HEK293 (cell line): Measurements from ENCODE around the gene MACROH2A2.

Experiments used
- CTCF ChIA-PET: fragments of 350-600 bp; formaldehyde crosslinking; extraction: SDS; loops from one replicate; lab custom pipeline; 2021; ENCODE audit warnings: antibody characterized with exemption; lab: Yijun Ruan, JAX
- POLR2A ChIA-PET: fragments of 300-600 bp; formaldehyde crosslinking; extraction: SDS; loops from one replicate; lab custom pipeline; 2020; ENCODE audit warnings: antibody characterized with exemption, inconsistent platforms; lab: Yijun Ruan, JAX
- H3K27ac ChIP-seq: fragments of 200-500 bp; sonication (Bioruptor generic); 2 replicates; pipeline ENCODE4 v1.5.1; 2014; ENCODE audit warnings: low read depth, low read length, control low read depth, inconsistent platforms; ENCODE audit errors: extremely low read depth
- H3K36me3 ChIP-seq, 2 experiments: fragments of 200-500 bp in 1 of 2; sonication (Bioruptor generic) in 1 of 2; 1 replicate in 1 of 2; 2 replicates in 1 of 2; pipeline ENCODE4 v1.5.1; 2014 to 2017; ENCODE audit warnings: inconsistent platforms in 2 of 2, low read length in 2 of 2; ENCODE audit not compliant: control insufficient read depth in 2 of 2, insufficient read depth in 1 of 2
- H3K4me1 ChIP-seq: fragments of 200-500 bp; sonication (Bioruptor generic); 2 replicates; pipeline ENCODE4 v1.5.1; 2014; ENCODE audit warnings: mild to moderate bottlenecking, low read length, inconsistent platforms; ENCODE audit not compliant: control insufficient read depth, insufficient read depth
- H3K4me3 ChIP-seq: 2 replicates; pipeline ENCODE4 v1.5.1; 2011; ENCODE audit warnings: low read depth, mild to moderate bottlenecking, control low read depth, low read length, moderate library complexity
- H3K9me3 ChIP-seq: fragments of 200-500 bp; sonication (Bioruptor generic); 2 replicates; pipeline ENCODE4 v1.5.1; 2014; ENCODE audit warnings: low read depth, low read length, inconsistent platforms; ENCODE audit not compliant: control insufficient read depth, insufficient read depth
- BCL11B ChIP-seq: fragments of 450-650 bp; formaldehyde crosslinking; IDR thresholded peaks from 2 replicates; pipeline ENCODE4 v1.5.1; 2016; ENCODE audit warnings: low read depth, missing biosample characterization, missing genetic modification characterization
- GLIS2 ChIP-seq: fragments of 450-650 bp; formaldehyde crosslinking; IDR thresholded peaks from 2 replicates; pipeline ENCODE4 v1.5.1; 2016; ENCODE audit warnings: missing biosample characterization, missing genetic modification characterization
- HOXC10 ChIP-seq: sonication (generic); formaldehyde crosslinking; IDR thresholded peaks from 2 replicates; pipeline ENCODE4 v1.8.1; 2023; ENCODE audit warnings: mild to moderate bottlenecking, missing genetic modification reagents
- YY2 ChIP-seq: fragments of 450-650 bp; formaldehyde crosslinking; IDR thresholded peaks from 2 replicates; pipeline ENCODE4 v1.5.1; 2016; ENCODE audit warnings: missing biosample characterization, missing genetic modification characterization
- ZBTB1 ChIP-seq: fragments of 450-650 bp; formaldehyde crosslinking; IDR thresholded peaks from 2 replicates; pipeline ENCODE4 v1.5.1; 2016; ENCODE audit warnings: missing biosample characterization, missing genetic modification characterization
- ZBTB21 ChIP-seq: fragments of 450-650 bp; formaldehyde crosslinking; IDR thresholded peaks from 2 replicates; pipeline ENCODE4 v1.5.1; 2017; ENCODE audit warnings: missing biosample characterization, missing genetic modification characterization
- ZFHX2 ChIP-seq: fragments of 450-650 bp; formaldehyde crosslinking; conservative IDR thresholded peaks from 2 replicates; pipeline ENCODE4 v1.5.1; 2016; ENCODE audit warnings: missing biosample characterization, missing genetic modification characterization
- ZNF121 ChIP-seq: fragments of 450-650 bp; formaldehyde crosslinking; IDR thresholded peaks from 2 replicates; pipeline ENCODE4 v1.5.1; 2016; ENCODE audit warnings: missing biosample characterization, missing genetic modification characterization
- ZNF174 ChIP-seq: fragments of 450-650 bp; formaldehyde crosslinking; IDR thresholded peaks from 2 replicates; pipeline ENCODE4 v1.5.0; 2017; ENCODE audit warnings: missing biosample characterization, mild to moderate bottlenecking, missing genetic modification characterization
- ZNF211 ChIP-seq: fragments of 450-650 bp; formaldehyde crosslinking; IDR thresholded peaks from 2 replicates; pipeline ENCODE4 v1.5.1; 2016; ENCODE audit warnings: low read depth, missing biosample characterization, missing genetic modification characterization
- ZNF324 ChIP-seq: fragments of 450-650 bp; formaldehyde crosslinking; IDR thresholded peaks from 2 replicates; pipeline ENCODE4 v1.5.1; 2016; ENCODE audit warnings: missing biosample characterization, missing genetic modification characterization
- ZNF48 ChIP-seq: fragments of 450-650 bp; formaldehyde crosslinking; IDR thresholded peaks from 2 replicates; pipeline ENCODE4 v1.5.1; 2016; ENCODE audit warnings: missing biosample characterization, missing genetic modification characterization
- ZNF514 ChIP-seq: fragments of 450-650 bp; formaldehyde crosslinking; IDR thresholded peaks from 2 replicates; pipeline ENCODE4 v1.5.1; 2016; ENCODE audit warnings: missing biosample characterization, missing genetic modification characterization
- ZNF529 ChIP-seq: fragments of 450-650 bp; formaldehyde crosslinking; IDR thresholded peaks from 2 replicates; pipeline ENCODE4 v1.5.1; 2017; ENCODE audit warnings: missing genetic modification characterization, missing biosample characterization; ENCODE audit not compliant: insufficient replicate concordance
- ZNF530 ChIP-seq: fragments of 450-650 bp; formaldehyde crosslinking; IDR thresholded peaks from 2 replicates; pipeline ENCODE4 v1.5.1; 2016; ENCODE audit warnings: low read depth, missing biosample characterization, missing genetic modification characterization
- ZNF555 ChIP-seq: fragments of 450-650 bp; formaldehyde crosslinking; conservative IDR thresholded peaks from 2 replicates; pipeline ENCODE4 v1.5.1; 2017; ENCODE audit warnings: missing biosample characterization, mild to moderate bottlenecking, missing genetic modification characterization, inconsistent platforms
- ZNF596 ChIP-seq: fragments of 450-650 bp; IDR thresholded peaks from 2 replicates; pipeline ENCODE4 v1.5.0; 2018; ENCODE audit warnings: missing biosample characterization, mild to moderate bottlenecking, missing genetic modification characterization, moderate library complexity
- ZNF610 ChIP-seq: fragments of 450-650 bp; formaldehyde crosslinking; IDR thresholded peaks from 2 replicates; pipeline ENCODE4 v1.5.1; 2016; ENCODE audit warnings: missing biosample characterization, missing genetic modification characterization, borderline replicate concordance
- ZNF658 ChIP-seq: fragments of 450-650 bp; formaldehyde crosslinking; IDR thresholded peaks from 2 replicates; pipeline ENCODE4; 2016; ENCODE audit warnings: missing biosample characterization, missing genetic modification characterization
- ZNF747 ChIP-seq: fragments of 450-650 bp; formaldehyde crosslinking; IDR thresholded peaks from 2 replicates; pipeline ENCODE4 v1.5.1; 2016; ENCODE audit warnings: missing biosample characterization, missing genetic modification characterization
- ZNF791 ChIP-seq: fragments of 450-650 bp; formaldehyde crosslinking; IDR thresholded peaks from 2 replicates; pipeline ENCODE4 v1.5.1; 2016; ENCODE audit warnings: missing biosample characterization, missing genetic modification characterization
- ZNF837 ChIP-seq: fragments of 450-650 bp; formaldehyde crosslinking; IDR thresholded peaks from 2 replicates; pipeline ENCODE4 v1.5.1; 2016; ENCODE audit warnings: missing biosample characterization, missing genetic modification characterization
- ZSCAN30 ChIP-seq: fragments of 450-650 bp; IDR thresholded peaks from 2 replicates; pipeline ENCODE4 v1.5.1; 2018; ENCODE audit warnings: missing biosample characterization, mild to moderate bottlenecking, missing genetic modification characterization, moderate library complexity
- TF ChIP-seq, protein P1 (sequence below): fragments of 450-650 bp; formaldehyde crosslinking; IDR thresholded peaks from 2 replicates; pipeline ENCODE4 v1.5.1; 2016; ENCODE audit warnings: missing biosample characterization, missing genetic modification characterization
- TF ChIP-seq, protein P2 (sequence below): fragments of 450-650 bp; formaldehyde crosslinking; IDR thresholded peaks from 2 replicates; pipeline ENCODE4 v1.5.1; 2016; ENCODE audit warnings: missing biosample characterization, missing genetic modification characterization, borderline replicate concordance
- TF ChIP-seq, protein P3 (sequence below): fragments of 450-650 bp; formaldehyde crosslinking; IDR thresholded peaks from 2 replicates; pipeline ENCODE4 v1.5.1; 2016; ENCODE audit warnings: missing biosample characterization, missing genetic modification characterization

Gene MACROH2A2

DNA sequence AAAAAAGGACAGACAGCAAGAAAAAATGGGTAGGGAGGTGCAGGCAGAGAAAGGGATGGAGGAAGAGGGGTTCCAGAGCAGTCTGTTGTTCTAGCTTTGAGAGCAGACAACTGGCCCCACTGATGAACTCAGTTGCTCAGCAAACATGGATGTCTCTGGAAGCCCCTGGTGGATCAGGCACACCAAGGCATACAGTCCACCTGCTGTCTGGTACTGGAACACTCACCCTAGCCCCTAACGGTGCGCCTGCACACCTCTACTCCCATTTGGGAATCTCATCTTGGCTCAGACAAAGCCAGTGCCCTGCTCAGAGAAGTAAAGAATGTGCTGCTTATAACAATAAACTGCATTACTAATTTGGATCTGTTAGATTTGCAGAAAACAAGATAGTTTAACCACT, 7.7 kb downstream of the MACROH2A2 start:
- H3K36me3 ChIP-seq = no peaks in the 10 kb centered on the region
- H3K4me1 ChIP-seq = no peaks in the 10 kb centered on the region
- H3K9me3 ChIP-seq = no peaks in the 10 kb centered on the region
- TF ChIP-seq ZNF596 = no peak
- no peak for TF ChIP-seq HOXC10 (CRISPR knock-in tag)
- TF ChIP-seq, protein P1, sequence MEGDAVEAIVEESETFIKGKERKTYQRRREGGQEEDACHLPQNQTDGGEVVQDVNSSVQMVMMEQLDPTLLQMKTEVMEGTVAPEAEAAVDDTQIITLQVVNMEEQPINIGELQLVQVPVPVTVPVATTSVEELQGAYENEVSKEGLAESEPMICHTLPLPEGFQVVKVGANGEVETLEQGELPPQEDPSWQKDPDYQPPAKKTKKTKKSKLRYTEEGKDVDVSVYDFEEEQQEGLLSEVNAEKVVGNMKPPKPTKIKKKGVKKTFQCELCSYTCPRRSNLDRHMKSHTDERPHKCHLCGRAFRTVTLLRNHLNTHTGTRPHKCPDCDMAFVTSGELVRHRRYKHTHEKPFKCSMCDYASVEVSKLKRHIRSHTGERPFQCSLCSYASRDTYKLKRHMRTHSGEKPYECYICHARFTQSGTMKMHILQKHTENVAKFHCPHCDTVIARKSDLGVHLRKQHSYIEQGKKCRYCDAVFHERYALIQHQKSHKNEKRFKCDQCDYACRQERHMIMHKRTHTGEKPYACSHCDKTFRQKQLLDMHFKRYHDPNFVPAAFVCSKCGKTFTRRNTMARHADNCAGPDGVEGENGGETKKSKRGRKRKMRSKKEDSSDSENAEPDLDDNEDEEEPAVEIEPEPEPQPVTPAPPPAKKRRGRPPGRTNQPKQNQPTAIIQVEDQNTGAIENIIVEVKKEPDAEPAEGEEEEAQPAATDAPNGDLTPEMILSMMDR (tag by site-specific recombination) = peak; percentile 26; the same call in 1 of the 2 replicates
- TF ChIP-seq ZNF555 (tag by site-specific recombination) = no peak
- H3K27ac ChIP-seq = no peak overlapping the region
- ChIA-PET POLR2A (no interaction called here), CTCF (interaction anchor here (0.6 to 1.1 kb wide), 2 partner anchors 57 to 83 kb away, joined by 4 to 6 read pairs; no protein-coding TSS in a partner anchor)
- H3K4me3 ChIP-seq = no peak overlapping the region

DNA sequence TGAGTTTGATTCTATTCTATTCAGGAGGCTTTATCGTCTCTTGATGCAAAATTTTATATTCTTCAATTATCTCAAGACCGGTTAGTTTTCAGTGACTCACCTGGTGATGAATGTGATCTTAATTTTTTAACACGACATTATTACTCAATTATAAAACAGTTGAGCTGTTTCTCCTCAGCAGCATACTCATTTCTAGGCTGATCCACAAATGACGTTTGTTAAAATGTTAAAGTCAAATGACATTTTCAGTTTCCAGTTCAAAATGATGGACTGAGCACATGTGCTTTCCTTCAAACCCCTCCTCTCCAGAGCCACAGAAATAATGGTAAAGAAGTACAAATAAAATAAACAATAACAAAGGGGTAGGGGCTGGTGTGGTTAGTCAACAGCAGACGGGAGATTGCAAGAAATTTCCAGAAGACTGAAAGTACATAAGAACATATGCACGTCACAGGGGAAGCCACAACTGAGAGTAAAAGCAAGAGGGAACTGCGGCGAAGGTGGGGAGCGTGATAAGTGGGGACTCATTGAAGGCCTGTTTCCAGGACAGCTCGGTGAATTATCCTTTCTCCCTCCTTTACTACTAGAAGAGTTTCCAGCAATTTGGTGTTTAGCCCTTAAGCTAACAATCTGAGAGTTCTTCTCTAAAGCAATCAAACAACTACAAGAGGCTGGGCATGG, 10.9 kb downstream of the MACROH2A2 start:
- ChIA-PET CTCF (no interaction called here), POLR2A (no interaction called here)
- no peak for TF ChIP-seq ZNF610
- TF ChIP-seq ZSCAN30 (tag by site-specific recombination) = no peak
- no peak for TF ChIP-seq ZNF747 (tag by site-specific recombination)
- TF ChIP-seq ZFHX2 (tag by site-specific recombination) = no peak
- no peak for TF ChIP-seq ZNF121 (tag by site-specific recombination)
- TF ChIP-seq ZBTB21 = no peak
- no peak for TF ChIP-seq GLIS2 (tag by site-specific recombination)
- no peak for TF ChIP-seq ZNF658 (tag by site-specific recombination)
- Histone ChIP-seq H3K4me1 (no peaks in the 10 kb centered on the region), H3K9me3 (no peaks in the 10 kb centered on the region), H3K27ac (no peak overlapping the region), H3K4me3 (no peak overlapping the region), H3K36me3 (no peaks in the 10 kb centered on the region)

DNA sequence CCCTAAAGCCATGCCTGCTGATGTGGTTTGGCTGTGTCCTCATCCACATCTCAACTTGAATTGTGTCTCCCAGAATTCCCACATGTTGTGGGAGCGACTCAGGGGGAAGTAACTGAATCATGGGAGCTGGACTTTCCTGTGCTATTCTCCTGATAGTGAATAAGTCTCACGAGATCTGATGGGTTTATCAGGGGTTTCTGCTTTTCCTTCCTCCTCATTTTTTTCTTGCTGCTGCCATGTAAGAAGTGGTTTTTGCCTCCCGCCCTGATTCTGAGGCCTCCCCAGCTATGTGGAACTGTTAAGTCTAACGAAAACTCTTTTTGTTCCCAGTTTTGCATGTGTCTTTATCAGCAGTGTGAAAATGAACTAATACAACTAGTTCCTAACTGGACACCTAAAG, 11.8 kb downstream of the MACROH2A2 start:
- no peak for TF ChIP-seq ZNF48 (tag by site-specific recombination)
- no peak for TF ChIP-seq ZNF174
- TF ChIP-seq, protein P2, sequence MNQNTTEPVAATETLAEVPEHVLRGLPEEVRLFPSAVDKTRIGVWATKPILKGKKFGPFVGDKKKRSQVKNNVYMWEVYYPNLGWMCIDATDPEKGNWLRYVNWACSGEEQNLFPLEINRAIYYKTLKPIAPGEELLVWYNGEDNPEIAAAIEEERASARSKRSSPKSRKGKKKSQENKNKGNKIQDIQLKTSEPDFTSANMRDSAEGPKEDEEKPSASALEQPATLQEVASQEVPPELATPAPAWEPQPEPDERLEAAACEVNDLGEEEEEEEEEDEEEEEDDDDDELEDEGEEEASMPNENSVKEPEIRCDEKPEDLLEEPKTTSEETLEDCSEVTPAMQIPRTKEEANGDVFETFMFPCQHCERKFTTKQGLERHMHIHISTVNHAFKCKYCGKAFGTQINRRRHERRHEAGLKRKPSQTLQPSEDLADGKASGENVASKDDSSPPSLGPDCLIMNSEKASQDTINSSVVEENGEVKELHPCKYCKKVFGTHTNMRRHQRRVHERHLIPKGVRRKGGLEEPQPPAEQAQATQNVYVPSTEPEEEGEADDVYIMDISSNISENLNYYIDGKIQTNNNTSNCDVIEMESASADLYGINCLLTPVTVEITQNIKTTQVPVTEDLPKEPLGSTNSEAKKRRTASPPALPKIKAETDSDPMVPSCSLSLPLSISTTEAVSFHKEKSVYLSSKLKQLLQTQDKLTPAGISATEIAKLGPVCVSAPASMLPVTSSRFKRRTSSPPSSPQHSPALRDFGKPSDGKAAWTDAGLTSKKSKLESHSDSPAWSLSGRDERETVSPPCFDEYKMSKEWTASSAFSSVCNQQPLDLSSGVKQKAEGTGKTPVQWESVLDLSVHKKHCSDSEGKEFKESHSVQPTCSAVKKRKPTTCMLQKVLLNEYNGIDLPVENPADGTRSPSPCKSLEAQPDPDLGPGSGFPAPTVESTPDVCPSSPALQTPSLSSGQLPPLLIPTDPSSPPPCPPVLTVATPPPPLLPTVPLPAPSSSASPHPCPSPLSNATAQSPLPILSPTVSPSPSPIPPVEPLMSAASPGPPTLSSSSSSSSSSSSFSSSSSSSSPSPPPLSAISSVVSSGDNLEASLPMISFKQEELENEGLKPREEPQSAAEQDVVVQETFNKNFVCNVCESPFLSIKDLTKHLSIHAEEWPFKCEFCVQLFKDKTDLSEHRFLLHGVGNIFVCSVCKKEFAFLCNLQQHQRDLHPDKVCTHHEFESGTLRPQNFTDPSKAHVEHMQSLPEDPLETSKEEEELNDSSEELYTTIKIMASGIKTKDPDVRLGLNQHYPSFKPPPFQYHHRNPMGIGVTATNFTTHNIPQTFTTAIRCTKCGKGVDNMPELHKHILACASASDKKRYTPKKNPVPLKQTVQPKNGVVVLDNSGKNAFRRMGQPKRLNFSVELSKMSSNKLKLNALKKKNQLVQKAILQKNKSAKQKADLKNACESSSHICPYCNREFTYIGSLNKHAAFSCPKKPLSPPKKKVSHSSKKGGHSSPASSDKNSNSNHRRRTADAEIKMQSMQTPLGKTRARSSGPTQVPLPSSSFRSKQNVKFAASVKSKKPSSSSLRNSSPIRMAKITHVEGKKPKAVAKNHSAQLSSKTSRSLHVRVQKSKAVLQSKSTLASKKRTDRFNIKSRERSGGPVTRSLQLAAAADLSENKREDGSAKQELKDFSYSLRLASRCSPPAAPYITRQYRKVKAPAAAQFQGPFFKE (tag by site-specific recombination) = no peak
- TF ChIP-seq ZNF514 (tag by site-specific recombination) = no peak
- TF ChIP-seq ZNF529 (tag by site-specific recombination) = no peak
- TF ChIP-seq BCL11B (tag by site-specific recombination) = no peak
- TF ChIP-seq ZNF530 = no peak
- TF ChIP-seq, protein P3, sequence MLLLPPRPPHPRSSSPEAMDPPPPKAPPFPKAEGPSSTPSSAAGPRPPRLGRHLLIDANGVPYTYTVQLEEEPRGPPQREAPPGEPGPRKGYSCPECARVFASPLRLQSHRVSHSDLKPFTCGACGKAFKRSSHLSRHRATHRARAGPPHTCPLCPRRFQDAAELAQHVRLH (tag by site-specific recombination) = no peak
- no peak for TF ChIP-seq ZBTB1 (tag by site-specific recombination)
- TF ChIP-seq YY2 (tag by site-specific recombination) = no peak
- no peak for TF ChIP-seq ZNF791 (tag by site-specific recombination)
- TF ChIP-seq ZNF211 = no peak
- no peak for TF ChIP-seq ZNF837
- TF ChIP-seq ZNF324 (tag by site-specific recombination) = no peak
- TF ChIP-seq, all 188 proteins: peak for 0
- H3K27ac ChIP-seq = no peak overlapping the region
- no peak overlapping the region for H3K4me3 ChIP-seq
- no peaks in the 10 kb centered on the region for H3K9me3 ChIP-seq
- H3K36me3 ChIP-seq = no peaks in the 10 kb centered on the region
- ChIA-PET POLR2A (no interaction called here), CTCF (interaction anchor here (0.5 to 0.7 kb wide), 2 partner anchors 182 to 194 kb away, joined by 3 to 5 read pairs; no protein-coding TSS in a partner anchor)
- H3K4me1 ChIP-seq = no peaks in the 10 kb centered on the region
